GM18858 (cell line): ENCODE data around the gene FBXL12.
"Not testable (repeated sequence)": the region's sequence is repeated elsewhere in the genome, so short reads cannot be mapped to it uniquely, and the experiment has no call there.

Experiments
- ATAC-seq: cut with Tn5 transposase; IDR thresholded peaks from one replicate; pipeline ENCODE4 v1.9.1; 2021; ENCODE audit not compliant: unreplicated experiment

Gene FBXL12

GRCh38 chr19:9842834-9843625 is 24.2 kb upstream of the FBXL12 start:
- ATAC-seq = no peak

- ATAC-seq = no peak
Observed at GRCh38 chr19:9839415-9839814, 20.5 kb upstream of the FBXL12 start.

GRCh38 chr19:9838324-9838723 is 19.4 kb upstream of the FBXL12 start:
- no peak for ATAC-seq

DNA sequence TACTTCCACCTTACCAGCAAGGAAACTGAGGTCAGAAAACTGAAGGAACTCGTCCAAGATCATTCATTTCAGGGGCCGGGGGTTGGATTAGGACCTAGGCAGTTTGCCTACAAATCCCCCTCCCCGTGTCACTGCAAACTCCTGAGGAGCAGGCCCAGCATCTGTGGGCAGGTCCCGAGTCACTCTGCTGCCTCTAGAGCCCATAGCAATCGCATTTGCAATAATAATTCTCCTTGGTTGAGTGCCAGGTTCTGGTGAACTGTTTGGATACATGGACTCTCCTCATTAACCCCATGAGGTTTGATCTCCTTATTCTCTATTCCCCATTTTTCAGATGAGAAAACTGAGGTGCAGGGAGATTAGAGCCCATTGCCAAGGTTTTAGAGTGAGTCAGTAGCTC is 17.1 kb upstream of the FBXL12 start:
- ATAC-seq = no peak

- no peak for ATAC-seq
Observed at GRCh38 chr19:9835507-9835949, 16.6 kb upstream of the FBXL12 start.

DNA sequence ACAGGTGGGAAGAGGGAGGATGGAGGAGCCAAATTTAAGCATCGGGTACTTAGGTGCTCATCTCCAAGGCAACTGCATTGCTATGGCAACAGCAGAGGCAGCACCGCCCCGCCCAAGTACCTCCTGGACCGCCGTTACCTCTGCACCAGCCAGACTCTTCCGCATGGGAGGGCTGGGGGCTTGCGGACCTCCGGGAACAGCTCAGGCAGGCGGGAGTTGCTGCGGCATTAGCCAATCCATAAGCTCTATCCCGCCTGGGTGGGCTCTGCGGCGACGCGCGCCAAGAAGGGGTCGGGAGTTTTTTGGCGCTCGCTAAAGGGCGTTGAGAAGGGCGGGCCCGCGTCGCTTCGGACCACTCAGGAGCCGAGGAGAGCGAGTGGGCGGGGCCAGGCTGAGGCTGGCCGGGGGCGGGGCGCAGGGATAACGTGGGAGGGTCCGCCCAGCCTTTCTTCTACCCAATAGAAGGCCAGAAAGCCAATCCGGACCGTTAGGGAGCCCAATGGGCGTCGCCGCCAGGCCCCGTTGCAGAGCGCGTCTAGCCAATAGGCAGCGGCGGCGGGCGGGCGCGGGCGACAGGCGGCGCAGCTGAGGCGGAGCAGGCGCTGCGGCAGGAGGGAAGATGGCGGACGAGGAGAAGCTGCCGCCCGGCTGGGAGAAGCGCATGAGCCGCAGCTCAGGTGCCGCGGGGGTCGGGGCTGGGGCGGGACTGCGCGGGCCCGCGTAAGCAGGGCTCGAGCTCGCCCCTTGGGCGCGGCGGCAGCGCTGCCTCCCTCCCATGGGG is 16.0 kb upstream of the FBXL12 start, which contains the start of gene PIN1:
Gene PIN1 (plus strand): TSS at position 593 of the 781 bp plus-strand sequence. CDS start 27 bp downstream, at position 620.
- ATAC-seq = peak; percentile 87

DNA sequence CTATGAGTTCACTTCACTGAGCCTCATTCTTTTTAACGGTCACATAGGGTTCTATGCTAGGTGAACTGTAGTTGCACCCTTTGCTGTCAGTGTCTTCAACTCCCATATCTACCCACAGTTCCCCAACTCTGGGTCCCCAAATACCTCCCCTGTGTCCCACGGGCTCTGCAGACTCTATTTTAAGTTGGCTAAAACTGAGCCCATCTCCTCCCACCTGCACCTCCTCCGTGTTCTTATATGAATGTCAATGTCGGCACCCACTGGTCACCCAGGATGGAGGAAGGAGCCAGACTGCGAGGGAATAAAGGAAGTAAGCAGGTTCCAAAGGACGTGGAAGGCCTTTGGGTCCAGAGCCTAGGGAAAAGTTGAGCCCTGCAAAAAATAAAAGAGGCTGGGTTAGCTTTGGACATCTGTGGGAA is 15.4 kb upstream of the FBXL12 start:
- ATAC-seq = no peak

- ATAC-seq = no peak
Observed at GRCh38 chr19:9828551-9829063, 9.7 kb upstream of the FBXL12 start.

- ATAC-seq = peak; percentile 80
Observed at GRCh38 chr19:9827289-9828238, 8.7 kb upstream of the FBXL12 start, which contains the start of gene UBL5. Gene UBL5 (plus strand): TSS chr19:9827918. CDS start chr19:9828338, 420 bp downstream.

GRCh38 chr19:9823816-9824215 is 4.9 kb upstream of the FBXL12 start:
- ATAC-seq = no peak

DNA sequence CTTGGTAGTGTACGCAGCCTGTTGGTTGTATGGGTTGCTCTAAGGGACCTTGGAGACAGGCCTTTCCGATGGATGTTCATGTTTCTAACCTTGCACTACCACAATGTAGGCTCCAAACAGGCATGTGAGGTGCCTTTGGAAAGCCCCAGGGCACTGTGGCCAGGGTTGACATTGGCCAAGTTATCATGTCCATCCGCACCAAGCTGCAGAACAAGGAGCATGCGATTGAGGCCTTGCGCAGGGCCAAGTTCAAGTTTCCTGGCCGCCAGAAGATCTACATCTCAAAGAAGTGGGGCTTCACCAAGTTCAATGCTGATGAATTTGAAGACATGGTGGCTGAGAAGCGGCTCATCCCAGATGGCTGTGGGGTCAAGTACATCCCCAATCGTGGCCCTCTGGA is 1.2 kb upstream of the FBXL12 start:
- ATAC-seq = not testable (repeated sequence)

GRCh38 chr19:9819596-9819909 is 674 bp upstream of the FBXL12 start:
- no peak for ATAC-seq

GRCh38 chr19:9818175-9818733 is 625 bp downstream of the FBXL12 start:
- peak; percentile 1 for ATAC-seq

- ATAC-seq = no peak
Observed at GRCh38 chr19:9811139-9811538, 7.7 kb downstream of the FBXL12 start.

DNA sequence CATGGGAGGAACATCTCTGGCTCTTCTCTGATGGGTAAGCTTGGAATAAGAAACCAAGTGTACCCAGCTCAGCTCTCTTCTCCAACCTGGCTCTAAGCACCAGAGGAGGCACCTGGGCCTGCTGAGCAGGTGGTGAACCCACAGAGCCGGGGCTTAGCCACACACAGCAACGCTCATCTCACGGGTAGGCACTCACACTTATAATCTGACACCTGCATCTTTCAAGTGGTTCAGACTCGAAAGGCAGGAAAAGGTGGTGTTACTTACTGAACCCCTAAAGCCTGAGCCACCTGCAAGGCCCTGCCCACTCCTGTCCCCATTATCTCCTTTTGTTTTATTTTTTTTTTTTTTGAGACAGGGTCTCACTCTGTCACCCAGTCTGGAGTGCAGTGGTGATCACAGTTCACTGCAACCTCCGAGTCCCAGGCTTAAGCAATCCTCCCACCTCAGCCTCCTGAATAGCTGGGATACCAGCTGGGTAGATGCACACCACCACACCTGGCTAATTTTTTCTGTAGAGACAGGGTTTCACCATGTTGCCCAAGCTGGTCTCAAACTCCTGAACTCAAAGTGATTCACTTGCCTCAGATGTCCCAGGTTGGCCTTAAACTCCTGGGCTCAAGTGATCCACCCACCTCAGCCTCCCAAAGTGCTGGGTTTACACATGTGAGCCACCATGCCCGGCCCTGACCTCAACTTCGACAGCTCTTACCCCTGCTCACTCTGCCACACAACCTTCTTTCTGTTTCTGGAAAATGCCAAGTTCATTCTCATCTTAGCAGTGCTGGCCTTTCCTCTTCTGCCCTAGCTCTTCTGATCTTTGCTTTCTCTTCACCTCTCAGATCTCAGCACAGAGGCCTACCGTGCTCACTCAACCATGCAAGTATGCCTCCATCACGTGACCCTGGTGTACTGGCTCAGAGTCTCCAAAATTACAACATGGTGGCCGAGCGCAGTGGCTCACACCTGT is 9.7 kb downstream of the FBXL12 start:
- no peak for ATAC-seq

- ATAC-seq = no peak
Observed at GRCh38 chr19:9806803-9807202, 12.1 kb downstream of the FBXL12 start.

DNA sequence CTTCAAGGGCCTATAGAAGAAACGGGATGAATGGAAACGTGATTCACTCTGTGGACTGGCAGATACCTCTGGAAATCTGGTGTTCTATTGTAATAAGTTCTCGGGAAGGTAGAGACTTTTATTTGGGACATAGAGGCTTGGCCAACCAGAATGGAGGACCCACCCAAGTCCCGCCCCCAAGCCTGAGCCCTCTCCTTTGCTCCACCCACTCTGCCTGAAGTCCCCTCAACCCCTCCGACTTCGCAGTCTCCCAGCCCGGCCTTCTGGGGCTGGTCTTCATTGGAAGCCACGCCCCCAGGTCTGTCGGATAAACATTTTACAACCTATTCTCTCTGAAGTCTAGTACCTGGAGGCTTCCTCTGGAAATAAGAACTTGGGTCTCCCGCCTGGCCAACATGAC is 16.9 kb downstream of the FBXL12 start:
- no peak for ATAC-seq

- no peak for ATAC-seq
Observed at GRCh38 chr19:9799162-9799561, 19.7 kb downstream of the FBXL12 start.

DNA sequence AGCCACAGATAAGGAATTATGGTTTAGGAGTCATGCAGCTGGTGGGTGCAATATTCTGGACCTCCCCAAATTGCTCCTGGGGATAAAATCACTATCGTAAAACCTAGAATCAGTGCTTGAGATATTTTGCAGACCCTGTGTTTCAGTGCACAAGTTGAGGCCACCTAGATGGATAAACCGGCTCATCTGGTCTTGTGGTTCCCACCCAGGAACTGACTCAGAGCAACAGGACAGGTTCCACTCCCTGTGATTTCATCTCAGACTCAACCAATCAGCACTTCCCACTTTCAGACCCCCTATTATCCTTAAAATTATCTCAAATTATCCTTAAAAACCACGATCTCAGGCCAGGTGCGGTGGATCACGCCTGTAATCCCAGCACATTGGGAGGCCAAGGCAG is 21.0 kb downstream of the FBXL12 start:
- no peak for ATAC-seq
